T-helper 9 cell (primary cell): ENCODE measurements around the gene RANBP3.
"Not testable (repeated sequence)": the region's sequence is repeated elsewhere in the genome, so short reads cannot be mapped to it uniquely, and the experiment has no call there.

Experiments used
- DNase-seq: peaks from one replicate; pipeline ENCODE4 v3.0.0-alpha.2; 2020

The RANBP3 gene

DNA sequence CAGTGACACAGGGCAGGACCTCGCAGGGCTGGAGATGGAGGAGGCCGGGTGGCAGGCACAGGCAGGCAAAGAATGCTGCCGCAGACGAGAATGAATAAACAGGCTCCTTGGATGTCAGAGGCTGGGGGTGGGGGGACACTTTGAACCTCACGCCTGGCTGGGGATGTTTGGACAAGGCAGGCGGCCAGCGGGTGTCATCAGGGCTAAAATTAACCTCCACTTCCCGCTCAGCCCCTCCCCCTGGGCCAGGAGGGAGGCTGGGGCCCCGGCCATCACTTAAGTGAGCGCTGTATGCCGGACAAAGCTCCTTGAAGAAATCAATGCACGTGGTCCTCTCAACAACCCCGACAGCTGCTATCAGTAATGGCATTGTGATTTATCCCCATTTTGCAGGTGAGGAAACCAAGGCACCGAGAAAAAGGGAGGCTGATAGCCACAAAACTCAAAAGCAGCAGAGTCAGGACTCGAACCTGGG lies 97.3 kb downstream of the RANBP3 start:
- DNase-seq = no peak

DNA sequence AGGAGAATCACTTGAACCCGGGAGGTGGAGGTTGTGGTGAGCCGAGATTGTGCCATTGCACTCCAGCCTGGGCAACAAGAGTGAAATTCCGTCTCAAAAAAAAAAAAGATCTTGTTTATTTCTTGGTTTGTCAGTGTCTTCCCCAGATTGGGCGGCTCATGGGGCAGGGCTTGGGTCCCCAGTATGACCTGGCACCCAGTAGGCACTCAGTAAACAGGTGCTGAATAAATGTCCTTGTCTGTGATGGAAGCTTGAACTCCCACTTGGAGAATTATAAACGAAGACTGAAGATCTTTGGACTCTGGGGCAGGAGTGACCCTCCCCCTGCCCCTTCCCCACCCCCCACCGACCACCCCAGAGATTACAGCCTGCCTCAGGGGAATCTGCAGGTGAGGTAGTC lies 97.7 kb downstream of the RANBP3 start:
- no peak for DNase-seq

GRCh38 chr19:5877882-5878281 lies 100.1 kb downstream of the RANBP3 start:
- DNase-seq = no peak

- no peak for DNase-seq
Observed at GRCh38 chr19:5877427-5877826, 100.5 kb downstream of the RANBP3 start.

- not testable (repeated sequence) for DNase-seq
Observed at GRCh38 chr19:5874496-5874895, 103.4 kb downstream of the RANBP3 start.

DNA sequence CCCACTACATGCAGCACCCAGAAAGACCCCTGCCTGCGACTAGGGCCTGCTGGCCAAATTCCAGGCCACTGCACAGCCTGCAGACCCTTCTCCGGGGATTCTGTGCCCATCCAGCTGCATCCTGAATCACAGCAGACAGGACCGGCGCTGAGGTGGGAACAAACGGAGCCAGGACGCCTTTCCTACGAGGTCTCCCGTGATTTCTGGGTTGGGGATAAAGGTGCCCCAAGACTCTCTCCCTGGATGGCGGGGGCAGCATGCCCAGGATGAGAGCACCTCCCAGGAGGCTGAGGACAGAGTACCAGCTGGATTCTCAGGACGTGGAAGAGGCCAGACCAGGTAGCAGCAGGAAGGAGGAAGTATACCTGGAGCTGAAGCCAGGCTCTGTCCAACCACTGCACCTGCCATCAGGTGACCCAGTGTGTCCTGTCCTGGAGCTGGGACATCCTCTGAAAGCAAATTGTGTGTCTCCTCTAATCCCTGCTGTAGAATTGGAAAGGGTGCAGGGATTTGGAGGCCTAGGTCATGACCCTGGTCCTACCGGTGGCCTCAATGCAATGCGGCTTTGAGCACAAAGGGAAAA lies 104.2 kb downstream of the RANBP3 start:
- DNase-seq = no peak

DNA sequence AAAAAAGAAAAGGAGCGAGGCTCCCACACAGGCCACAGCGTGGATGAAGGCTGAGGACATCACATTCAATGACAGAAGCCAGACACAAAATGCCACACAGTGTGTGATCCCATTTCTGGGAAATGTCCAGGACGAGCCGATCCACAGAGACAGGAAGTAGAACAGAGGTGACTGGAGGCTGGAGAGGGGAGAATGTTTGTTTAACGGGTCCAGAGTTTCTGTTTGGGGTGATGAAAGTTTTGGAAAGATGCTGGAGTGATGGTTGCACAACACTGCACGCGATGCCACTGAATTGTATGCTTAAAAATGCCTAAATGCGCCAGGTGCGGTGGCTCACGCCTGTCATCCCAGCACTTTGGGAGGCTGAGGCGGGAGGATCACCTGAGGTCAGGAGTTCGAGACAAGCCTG lies 107.0 kb downstream of the RANBP3 start:
- no peak for DNase-seq

DNA sequence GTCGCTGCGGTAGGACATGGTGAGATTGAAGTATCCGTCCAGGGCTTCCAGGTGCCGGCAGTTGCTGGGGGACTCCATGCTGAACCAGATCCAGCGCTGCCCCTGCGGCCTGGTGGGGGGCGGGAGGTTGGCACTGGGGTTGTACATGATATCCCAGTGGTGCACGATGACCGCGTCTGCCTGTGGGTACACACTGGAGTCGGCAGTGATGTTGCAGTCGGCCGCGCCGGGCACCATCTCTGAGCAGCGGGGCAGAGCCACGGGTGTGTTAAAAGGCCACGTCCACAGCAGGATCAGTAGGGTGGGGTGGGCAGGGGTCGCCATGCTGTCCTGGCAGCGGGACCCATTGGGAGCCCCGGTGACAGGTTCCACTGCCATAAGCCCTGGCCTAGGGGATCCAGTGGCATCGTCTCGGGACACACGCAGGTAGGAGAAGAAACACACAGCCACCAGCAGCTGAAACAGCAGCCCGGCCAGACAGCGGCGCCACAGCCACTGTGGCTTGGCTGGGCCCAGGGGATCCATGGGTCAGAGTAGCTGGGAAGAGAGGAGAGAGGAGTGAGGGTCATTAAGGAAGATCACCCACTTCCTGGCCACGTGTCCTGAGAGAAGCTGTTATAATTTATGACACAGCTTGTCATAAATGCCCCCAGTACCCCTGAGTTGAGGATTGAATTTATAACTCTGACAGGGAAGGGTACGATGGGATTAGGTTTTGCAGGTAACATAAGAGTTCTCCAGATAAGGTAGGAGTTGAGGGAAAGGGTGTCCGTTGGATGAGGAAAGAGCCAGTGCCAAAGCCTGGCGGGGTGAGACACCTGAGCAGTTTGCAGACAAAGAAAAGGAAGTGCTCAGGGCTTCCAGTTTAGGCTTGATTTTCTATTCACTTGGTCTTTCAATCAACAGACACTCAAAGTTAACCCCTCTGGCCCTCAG lies 110.5 kb downstream of the RANBP3 start:
- DNase-seq = no peak
